Panc1 (cell line): ENCODE measurements around the gene FMC1. TPM values are rescaled to one million over a fixed set of nuclear protein-coding genes. Genes with fewer than 3 reads are reported as not detected.

Experiments
- ATAC-seq: fragments of 200-7000 bp; cut with Tn5 transposase; 2 replicates; pipeline ENCODE4 v1.9.1; 2020; ENCODE audit warnings: mild to moderate bottlenecking, moderate library complexity
- BruUV-seq: library from RNA; stranded (reverse); fragments of 400-500 nt; replicated peaks from 2 replicates; lab custom pipeline; 2021; lab: Mats Ljungman, UMichigan
- CTCF ChIA-PET: fragments of 300-600 bp; sonication (Branson Sonifier 250); formaldehyde crosslinking; loops from one replicate; lab custom pipeline; 2022; ENCODE audit warnings: antibody characterized with exemption; lab: Charles Lee
- POLR2A ChIA-PET: fragments of 300-600 bp; sonication (Branson Sonifier 250); formaldehyde crosslinking; loops from one replicate; lab custom pipeline; 2022; ENCODE audit warnings: antibody characterized with exemption; lab: Charles Lee
- DNase-seq: peaks from one replicate; pipeline ENCODE4 v3.0.0-alpha.2; 2010; ENCODE audit warnings: low read depth, low spot score
- H3K27ac ChIP-seq: 2 replicates; pipeline ENCODE4 v1.5.1; 2011; ENCODE audit warnings: mild to moderate bottlenecking, low read length, inconsistent platforms
- H3K27me3 ChIP-seq: fragments of 200-500 bp; sonication (Bioruptor generic); 2 replicates; pipeline ENCODE4 v1.6.0; 2014; ENCODE audit warnings: low read length, inconsistent platforms; ENCODE audit not compliant: control insufficient read depth, insufficient read depth
- H3K36me3 ChIP-seq: fragments of 200-500 bp; sonication (Bioruptor generic); 2 replicates; pipeline ENCODE4 v1.5.1; 2014; ENCODE audit warnings: inconsistent platforms, mild to moderate bottlenecking, low read length, moderate library complexity; ENCODE audit not compliant: control insufficient read depth, insufficient read depth
- H3K4me1 ChIP-seq: 2 replicates; pipeline ENCODE4 v1.5.1; 2011; ENCODE audit warnings: inconsistent platforms, mild to moderate bottlenecking, low read length, moderate library complexity; ENCODE audit not compliant: control insufficient read depth, insufficient read depth
- H3K4me3 ChIP-seq, 2 experiments: 2 replicates each; pipeline ENCODE4 v1.5.1; 2011 to 2012; ENCODE audit warnings: low read depth in 2 of 2, low read length in 2 of 2, mild to moderate bottlenecking in 2 of 2, inconsistent platforms in 1 of 2, moderate library complexity in 1 of 2
- H3K9me3 ChIP-seq: fragments of 200-500 bp; sonication (Bioruptor generic); 2 replicates; pipeline ENCODE4 v1.5.1; 2014; ENCODE audit warnings: low read depth, mild to moderate bottlenecking, inconsistent platforms, low read length, moderate library complexity; ENCODE audit not compliant: control insufficient read depth, insufficient read depth
- POLR2AphosphoS5 ChIP-seq: IDR thresholded peaks from 2 replicates; pipeline ENCODE4 v1.6.1; 2012; ENCODE audit warnings: mild to moderate bottlenecking, low read depth, low read length, moderate library complexity
- SIN3A ChIP-seq: IDR thresholded peaks from 2 replicates; pipeline ENCODE4 v1.6.1; 2012; ENCODE audit warnings: low read depth, mild to moderate bottlenecking, low read length, moderate library complexity, borderline replicate concordance; ENCODE audit not compliant: insufficient read depth
- TCF7L2 ChIP-seq: IDR thresholded peaks from 2 replicates; pipeline ENCODE4 v1.6.1; 2011; ENCODE audit warnings: mild to moderate bottlenecking, low read depth, low read length, inconsistent platforms
- in situ Hi-C: cut with HindIII; loops from 2 replicates; pipeline ENCODE4 v1.10.0; 2016; ENCODE audit warnings: low sequenced_read_pairs, low pct_unique_long_range_greater_than_20kb
- intact Hi-C: fragments of 100-400 bp; cut with micrococcal nuclease; formaldehyde crosslinking; loops from one replicate; pipeline ENCODE4 v1.10.0; 2022; ENCODE audit not compliant: unreplicated experiment
- total RNA-seq: library from RNA; stranded (reverse); gene quantifications from one replicate; pipeline ENCODE4 v1.2.1, GENCODE V29; 2021; ENCODE audit not compliant: unreplicated experiment
- TF ChIP-seq, protein P1 (sequence below), 2 experiments: IDR thresholded peaks; 2 replicates each; pipeline ENCODE4 v1.6.1; 2011 to 2012; ENCODE audit warnings: low read depth in 2 of 2, control low read depth in 1 of 2, low read length in 1 of 2, mild to moderate bottlenecking in 1 of 2, moderate library complexity in 1 of 2; ENCODE audit not compliant: insufficient read depth in 1 of 2
- TF ChIP-seq, protein P2 (sequence below): fragments of 450-650 bp; IDR thresholded peaks from 2 replicates; pipeline ENCODE4 v1.5.1; 2017; ENCODE audit warnings: mild to moderate bottlenecking

FMC1 gene
- total RNA-seq, 1 experiment from 2014 or later: 12.7 TPM

DNA sequence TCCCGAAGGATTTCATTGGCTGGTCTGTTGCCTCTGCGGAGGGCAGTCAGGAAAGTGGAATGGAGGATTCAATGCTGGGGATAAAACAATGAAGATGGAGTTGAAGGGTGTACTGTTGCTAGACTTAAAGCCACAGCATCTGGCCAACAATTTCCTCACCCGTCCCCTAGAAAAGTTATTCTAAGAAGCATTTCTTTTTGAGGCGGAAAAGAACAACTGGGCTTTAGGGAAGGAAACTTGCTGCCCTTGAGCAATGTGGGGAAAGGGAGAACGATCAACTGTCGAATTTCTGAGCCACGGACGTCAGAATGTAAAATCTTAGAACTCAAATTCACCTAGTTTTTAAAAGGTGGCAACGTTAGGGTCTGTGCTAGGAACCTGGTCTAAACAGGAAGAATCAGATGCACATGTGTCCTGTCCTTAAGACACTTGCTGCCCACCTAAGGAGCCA lies 664 bp downstream of the FMC1 start:
- in situ Hi-C loops: no loop called here
- ChIA-PET CTCF (no interaction called here), POLR2A (no interaction called here)
- Histone ChIP-seq H3K9me3 (peaks cover 6% of the 10 kb centered on the region; the same call in 1 of the 2 replicates), H3K36me3 (peaks cover 3% of the 10 kb centered on the region), H3K27ac (peak overlapping the region; percentile 98), H3K27me3 (no peaks in the 10 kb centered on the region), H3K4me3 (peak overlapping the region; percentile 69 to 90), H3K4me1 (peaks cover 8% of the 10 kb centered on the region)
- ATAC-seq (no peak), DNase-seq (no peak)
- TF ChIP-seq, protein P1, sequence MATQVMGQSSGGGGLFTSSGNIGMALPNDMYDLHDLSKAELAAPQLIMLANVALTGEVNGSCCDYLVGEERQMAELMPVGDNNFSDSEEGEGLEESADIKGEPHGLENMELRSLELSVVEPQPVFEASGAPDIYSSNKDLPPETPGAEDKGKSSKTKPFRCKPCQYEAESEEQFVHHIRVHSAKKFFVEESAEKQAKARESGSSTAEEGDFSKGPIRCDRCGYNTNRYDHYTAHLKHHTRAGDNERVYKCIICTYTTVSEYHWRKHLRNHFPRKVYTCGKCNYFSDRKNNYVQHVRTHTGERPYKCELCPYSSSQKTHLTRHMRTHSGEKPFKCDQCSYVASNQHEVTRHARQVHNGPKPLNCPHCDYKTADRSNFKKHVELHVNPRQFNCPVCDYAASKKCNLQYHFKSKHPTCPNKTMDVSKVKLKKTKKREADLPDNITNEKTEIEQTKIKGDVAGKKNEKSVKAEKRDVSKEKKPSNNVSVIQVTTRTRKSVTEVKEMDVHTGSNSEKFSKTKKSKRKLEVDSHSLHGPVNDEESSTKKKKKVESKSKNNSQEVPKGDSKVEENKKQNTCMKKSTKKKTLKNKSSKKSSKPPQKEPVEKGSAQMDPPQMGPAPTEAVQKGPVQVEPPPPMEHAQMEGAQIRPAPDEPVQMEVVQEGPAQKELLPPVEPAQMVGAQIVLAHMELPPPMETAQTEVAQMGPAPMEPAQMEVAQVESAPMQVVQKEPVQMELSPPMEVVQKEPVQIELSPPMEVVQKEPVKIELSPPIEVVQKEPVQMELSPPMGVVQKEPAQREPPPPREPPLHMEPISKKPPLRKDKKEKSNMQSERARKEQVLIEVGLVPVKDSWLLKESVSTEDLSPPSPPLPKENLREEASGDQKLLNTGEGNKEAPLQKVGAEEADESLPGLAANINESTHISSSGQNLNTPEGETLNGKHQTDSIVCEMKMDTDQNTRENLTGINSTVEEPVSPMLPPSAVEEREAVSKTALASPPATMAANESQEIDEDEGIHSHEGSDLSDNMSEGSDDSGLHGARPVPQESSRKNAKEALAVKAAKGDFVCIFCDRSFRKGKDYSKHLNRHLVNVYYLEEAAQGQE (IDR thresholded peaks at IDR 0.05; ENCODE audit: insufficient read depth in 1 of 2, low read depth in 2 of 2, low read length in 1 of 2): no peak
- TF ChIP-seq SIN3A: no peak
- TF ChIP-seq, protein P2, sequence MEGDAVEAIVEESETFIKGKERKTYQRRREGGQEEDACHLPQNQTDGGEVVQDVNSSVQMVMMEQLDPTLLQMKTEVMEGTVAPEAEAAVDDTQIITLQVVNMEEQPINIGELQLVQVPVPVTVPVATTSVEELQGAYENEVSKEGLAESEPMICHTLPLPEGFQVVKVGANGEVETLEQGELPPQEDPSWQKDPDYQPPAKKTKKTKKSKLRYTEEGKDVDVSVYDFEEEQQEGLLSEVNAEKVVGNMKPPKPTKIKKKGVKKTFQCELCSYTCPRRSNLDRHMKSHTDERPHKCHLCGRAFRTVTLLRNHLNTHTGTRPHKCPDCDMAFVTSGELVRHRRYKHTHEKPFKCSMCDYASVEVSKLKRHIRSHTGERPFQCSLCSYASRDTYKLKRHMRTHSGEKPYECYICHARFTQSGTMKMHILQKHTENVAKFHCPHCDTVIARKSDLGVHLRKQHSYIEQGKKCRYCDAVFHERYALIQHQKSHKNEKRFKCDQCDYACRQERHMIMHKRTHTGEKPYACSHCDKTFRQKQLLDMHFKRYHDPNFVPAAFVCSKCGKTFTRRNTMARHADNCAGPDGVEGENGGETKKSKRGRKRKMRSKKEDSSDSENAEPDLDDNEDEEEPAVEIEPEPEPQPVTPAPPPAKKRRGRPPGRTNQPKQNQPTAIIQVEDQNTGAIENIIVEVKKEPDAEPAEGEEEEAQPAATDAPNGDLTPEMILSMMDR: no peak
- TF ChIP-seq TCF7L2: no peak
- no peak for TF ChIP-seq POLR2AphosphoS5
- TSS peak; percentile 86 for BruUV-seq
- intact Hi-C loops: loop anchor here (1.0 kb wide), 1 partner anchor 18 kb away; the partner anchor contains the start of gene LUC7L2

DNA sequence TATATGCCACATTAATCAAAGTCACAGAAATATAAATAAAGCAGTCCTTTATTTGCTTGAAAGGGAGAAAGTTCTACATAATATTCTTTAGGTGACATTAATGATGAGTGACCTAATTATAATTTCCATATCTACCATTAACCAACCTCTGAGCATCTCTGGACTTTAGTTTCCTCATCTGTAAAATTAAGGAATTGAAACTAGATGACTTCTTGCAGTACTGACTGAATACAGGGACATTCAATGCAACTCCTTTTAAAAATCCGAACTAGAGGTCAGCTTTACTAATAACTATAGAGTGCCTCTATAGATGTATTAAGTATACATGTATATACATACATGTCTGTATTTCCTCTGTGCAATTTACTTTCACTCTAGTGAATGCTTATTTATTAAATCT lies 3.9 kb downstream of the FMC1 start:
- H3K27me3 ChIP-seq: no peaks in the 10 kb centered on the region
- H3K4me1 ChIP-seq: peaks cover 8% of the 10 kb centered on the region
- in situ Hi-C loops: no loop called here
- TF ChIP-seq, protein P1 (IDR thresholded peaks at IDR 0.05; ENCODE audit: insufficient read depth in 1 of 2, low read depth in 2 of 2, low read length in 1 of 2): no peak
- TF ChIP-seq SIN3A: no peak
- TF ChIP-seq POLR2AphosphoS5: no peak
- TF ChIP-seq, protein P2: no peak
- no peak for TF ChIP-seq TCF7L2
- H3K4me3 ChIP-seq: no peak overlapping the region
- H3K36me3 ChIP-seq: peaks cover 6% of the 10 kb centered on the region
- ATAC-seq (no peak), DNase-seq (no peak)
- H3K9me3 ChIP-seq: no peaks in the 10 kb centered on the region
- no TSS peak for BruUV-seq
- no peak overlapping the region for H3K27ac ChIP-seq
- POLR2A ChIA-PET: no interaction called here
- intact Hi-C loops: no loop called here
- CTCF ChIA-PET: no interaction called here
